ENCODE results near the gene PRPH. TPM values are rescaled to one million over a fixed set of nuclear protein-coding genes. Genes with fewer than 3 reads are reported as not detected.

Gene PRPH
- total and polyA plus RNA-seq, 2 of the 13 experiments (the other 11 are each of a cell fraction or from before 2014, with no cell fraction given), result 0.12 TPM; not detected in 1

DNA sequence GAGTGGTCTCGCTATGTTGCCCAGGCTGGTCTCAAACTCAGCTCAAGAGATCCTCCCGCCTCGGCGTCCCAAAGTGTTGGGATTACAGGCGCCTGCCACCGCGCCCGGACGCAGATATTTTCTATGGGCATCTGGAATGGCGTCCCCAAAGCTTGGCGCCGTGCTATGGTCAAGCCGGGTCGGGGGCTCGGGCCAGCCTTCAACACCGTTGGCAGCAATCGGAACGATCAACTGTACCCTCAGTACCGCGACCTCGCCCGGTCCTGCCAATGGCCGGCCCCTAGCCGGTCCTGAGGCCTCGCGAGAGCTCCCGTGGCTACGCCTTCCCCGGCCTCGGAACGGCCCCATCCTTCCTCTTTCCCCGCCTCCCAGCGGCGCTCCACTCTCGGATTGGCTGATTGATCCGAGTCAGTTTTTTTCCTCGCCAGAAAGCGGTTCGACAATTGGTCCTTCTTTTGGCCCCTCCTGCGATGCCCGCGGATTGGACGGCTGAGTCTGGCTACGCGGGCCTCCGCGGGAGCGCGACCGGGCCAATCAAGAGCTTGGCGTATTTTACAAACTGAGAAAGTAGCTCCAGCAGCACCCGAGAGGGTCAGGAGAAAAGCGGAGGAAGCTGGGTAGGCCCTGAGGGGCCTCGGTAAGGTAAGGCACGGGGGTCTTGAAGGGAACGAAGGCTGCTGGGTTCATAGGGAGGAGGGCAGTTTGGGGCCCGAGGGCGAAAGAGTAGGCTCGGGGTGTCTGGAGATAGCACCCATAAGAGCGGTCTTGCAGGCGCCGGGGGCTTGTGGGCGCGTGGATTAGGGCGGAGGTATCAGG lies 28.0 kb downstream of the PRPH start, which contains the start of gene TROAP (continued):
- TF ChIP-seq EP300 (IDR thresholded peaks at IDR 0.05; ENCODE audit: low read depth in 2 of 2, low read length in 2 of 2), result no peak
- TF ChIP-seq EP300 (CRISPR knock-in tag; IDR thresholded peaks at IDR 0.05; ENCODE audit: borderline replicate concordance), result no peak
- TF ChIP-seq PHF20 (CRISPR knock-in tag; IDR thresholded peaks at IDR 0.05), result peak; percentile 57; the same call in 1 of the 2 replicates
- peak; percentile 47; the same call in 1 of the 2 replicates for TF ChIP-seq ZSCAN21 (CRISPR knock-in tag; IDR thresholded peaks at IDR 0.05; ENCODE audit: borderline replicate concordance)
- 0 out of 2 replicates have a peak, but pooled peaks have one; percentile 11 for TF ChIP-seq GATAD2A (CRISPR knock-in tag; IDR thresholded peaks at IDR 0.05)
- TF ChIP-seq ZNF563 (CRISPR knock-in tag; IDR thresholded peaks at IDR 0.05), result no peak
- no peak for TF ChIP-seq HOXA7 (CRISPR knock-in tag; IDR thresholded peaks at IDR 0.05)
- no peak for TF ChIP-seq HMGA1 (CRISPR knock-in tag; conservative IDR thresholded peaks at IDR 0.05)
- no peak; the same call in 1 of the 2 replicates for TF ChIP-seq NRL (CRISPR knock-in tag; IDR thresholded peaks at IDR 0.05; ENCODE audit: borderline replicate concordance)
- TF ChIP-seq NFRKB (IDR thresholded peaks at IDR 0.05), result no peak
- peak; percentile 58 for TF ChIP-seq KDM2A (CRISPR knock-in tag; IDR thresholded peaks at IDR 0.05; ENCODE audit: borderline replicate concordance, low read depth)
- TF ChIP-seq ZBTB7A (CRISPR knock-in tag; IDR thresholded peaks at IDR 0.05), result no peak
- TF ChIP-seq PRDM4 (CRISPR knock-in tag; IDR thresholded peaks at IDR 0.05; ENCODE audit: borderline replicate concordance), result no peak
- TF ChIP-seq NFAT5 (CRISPR knock-in tag; IDR thresholded peaks at IDR 0.05), result no peak
- peak; percentile 49 for TF ChIP-seq HOXA3 (CRISPR knock-in tag; IDR thresholded peaks at IDR 0.05)
- TF ChIP-seq ZNF260 (CRISPR knock-in tag; IDR thresholded peaks at IDR 0.05; ENCODE audit: borderline replicate concordance, low read depth), result no peak
- TF ChIP-seq, protein P1, sequence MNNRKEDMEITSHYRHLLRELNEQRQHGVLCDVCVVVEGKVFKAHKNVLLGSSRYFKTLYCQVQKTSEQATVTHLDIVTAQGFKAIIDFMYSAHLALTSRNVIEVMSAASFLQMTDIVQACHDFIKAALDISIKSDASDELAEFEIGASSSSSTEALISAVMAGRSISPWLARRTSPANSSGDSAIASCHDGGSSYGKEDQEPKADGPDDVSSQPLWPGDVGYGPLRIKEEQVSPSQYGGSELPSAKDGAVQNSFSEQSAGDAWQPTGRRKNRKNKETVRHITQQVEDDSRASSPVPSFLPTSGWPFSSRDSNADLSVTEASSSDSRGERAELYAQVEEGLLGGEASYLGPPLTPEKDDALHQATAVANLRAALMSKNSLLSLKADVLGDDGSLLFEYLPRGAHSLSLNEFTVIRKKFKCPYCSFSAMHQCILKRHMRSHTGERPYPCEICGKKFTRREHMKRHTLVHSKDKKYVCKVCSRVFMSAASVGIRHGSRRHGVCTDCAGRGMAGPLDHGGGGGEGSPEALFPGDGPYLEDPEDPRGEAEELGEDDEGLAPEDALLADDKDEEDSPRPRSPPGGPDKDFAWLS (CRISPR knock-in tag; IDR thresholded peaks at IDR 0.05; ENCODE audit: borderline replicate concordance), result no peak
- TF ChIP-seq ZNF282 (IDR thresholded peaks at IDR 0.05; ENCODE audit: partially characterized antibody), result no peak
- no peak for TF ChIP-seq ZNF589 (CRISPR knock-in tag; conservative IDR thresholded peaks at IDR 0.05)

Measured in HepG2 (cell line).